Activated T-cell treated with anti-CD3 and anti-CD28 coated beads, Interleukin-2, amount 50 U/mL, for 4 hours (primary cell): ENCODE measurements around the gene TMEM229A. TPM values are rescaled to one million over a fixed set of nuclear protein-coding genes. Genes with fewer than 3 reads are reported as not detected.
"Not testable (repeated sequence)": the region's sequence is repeated elsewhere in the genome, so short reads cannot be mapped to it uniquely, and the experiment has no call there.

Experiments
- ATAC-seq, 2 donors: fragments of 200-7000 bp; cut with Tn5 transposase; one replicate each; pipeline ENCODE4 v1.10.0; 2021
- DNase-seq: peaks from one replicate; pipeline ENCODE4 v3.0.0-alpha.2; 2020
- H3K27me3 Mint-ChIP-seq: one replicate; pipeline ENCODE4 v1.8.0; 2021; ENCODE audit warnings: low read depth, mixed read lengths
- H3K36me3 Mint-ChIP-seq: one replicate; pipeline ENCODE4 v1.8.0; 2022; ENCODE audit warnings: mixed read lengths; ENCODE audit not compliant: insufficient read depth
- H3K4me1 Mint-ChIP-seq: one replicate; pipeline ENCODE4 v1.8.0; 2021; ENCODE audit warnings: low read depth, mixed read lengths
- H3K4me3 Mint-ChIP-seq: one replicate; pipeline ENCODE4 v1.8.0; 2021; ENCODE audit warnings: mild to moderate bottlenecking, moderate library complexity, mixed read lengths
- H3K9me3 Mint-ChIP-seq: one replicate; pipeline ENCODE4 v1.8.0; 2021; ENCODE audit warnings: mixed read lengths
- total RNA-seq, 3 donors: library from RNA; stranded (reverse); gene quantifications; one replicate each; pipeline ENCODE4 v1.2.1, GENCODE V29; 2021

TMEM229A gene
- total RNA-seq, 3 donors from 2014 or later = not detected

GRCh38 chr7:124022551-124022950, 10.3 kb downstream of the TMEM229A start:
- no peak overlapping the region for H3K4me3 Mint-ChIP-seq
- H3K9me3 Mint-ChIP-seq = peaks cover 4% of the 10 kb centered on the region
- DNase-seq (no peak), ATAC-seq (no peak)
- no peaks in the 10 kb centered on the region for H3K4me1 Mint-ChIP-seq
- H3K27me3 Mint-ChIP-seq = no peaks in the 10 kb centered on the region
- no peaks in the 10 kb centered on the region for H3K36me3 Mint-ChIP-seq

GRCh38 chr7:124020060-124020459, 12.8 kb downstream of the TMEM229A start:
- Mint-ChIP-seq H3K27me3 (no peaks in the 10 kb centered on the region), H3K4me1 (no peaks in the 10 kb centered on the region), H3K4me3 (no peak overlapping the region), H3K36me3 (no peaks in the 10 kb centered on the region), H3K9me3 (peaks cover 4% of the 10 kb centered on the region)
- ATAC-seq (no peak), DNase-seq (no peak)

GRCh38 chr7:124013306-124013705, 19.6 kb downstream of the TMEM229A start:
- H3K9me3 Mint-ChIP-seq = no peaks in the 10 kb centered on the region
- H3K36me3 Mint-ChIP-seq = no peaks in the 10 kb centered on the region
- no peak for ATAC-seq
- no peaks in the 10 kb centered on the region for H3K4me1 Mint-ChIP-seq
- H3K4me3 Mint-ChIP-seq = no peak overlapping the region
- DNase-seq = no peak
- H3K27me3 Mint-ChIP-seq = no peaks in the 10 kb centered on the region

- H3K36me3 Mint-ChIP-seq = no peaks in the 10 kb centered on the region
- no peaks in the 10 kb centered on the region for H3K27me3 Mint-ChIP-seq
- no peak for DNase-seq
- no peak overlapping the region for H3K4me3 Mint-ChIP-seq
- H3K4me1 Mint-ChIP-seq = no peaks in the 10 kb centered on the region
- H3K9me3 Mint-ChIP-seq = no peaks in the 10 kb centered on the region
- no peak for ATAC-seq
Observed at GRCh38 chr7:124012864-124013263, 20.0 kb downstream of the TMEM229A start.

GRCh38 chr7:124009321-124009720, 23.5 kb downstream of the TMEM229A start:
- H3K4me1 Mint-ChIP-seq = no peaks in the 10 kb centered on the region
- no peaks in the 10 kb centered on the region for H3K36me3 Mint-ChIP-seq
- H3K4me3 Mint-ChIP-seq = no peak overlapping the region
- ATAC-seq (no peak), DNase-seq (no peak)
- peaks cover 2% of the 10 kb centered on the region for H3K27me3 Mint-ChIP-seq
- H3K9me3 Mint-ChIP-seq = no peaks in the 10 kb centered on the region

- H3K4me3 Mint-ChIP-seq, ATAC-seq, H3K9me3 Mint-ChIP-seq, H3K4me1 Mint-ChIP-seq, H3K27me3 Mint-ChIP-seq, DNase-seq, H3K36me3 Mint-ChIP-seq: not testable (repeated sequence)
Observed at GRCh38 chr7:124008296-124008695, 24.6 kb downstream of the TMEM229A start.

- ATAC-seq (no peak), DNase-seq (no peak)
- Mint-ChIP-seq H3K4me1 (no peaks in the 10 kb centered on the region), H3K27me3 (no peaks in the 10 kb centered on the region), H3K36me3 (no peaks in the 10 kb centered on the region), H3K4me3 (no peak overlapping the region), H3K9me3 (peaks cover 11% of the 10 kb centered on the region)
Observed at GRCh38 chr7:123999703-124000102, 33.2 kb downstream of the TMEM229A start.

- DNase-seq (no peak), ATAC-seq (no peak)
- Mint-ChIP-seq H3K9me3 (peaks cover 11% of the 10 kb centered on the region), H3K4me3 (no peak overlapping the region), H3K36me3 (no peaks in the 10 kb centered on the region), H3K27me3 (no peaks in the 10 kb centered on the region), H3K4me1 (no peaks in the 10 kb centered on the region)
Observed at GRCh38 chr7:123998921-123999320, 33.9 kb downstream of the TMEM229A start.

- ATAC-seq (no peak), DNase-seq (no peak)
- Mint-ChIP-seq H3K4me3 (no peak overlapping the region), H3K36me3 (no peaks in the 10 kb centered on the region), H3K4me1 (no peaks in the 10 kb centered on the region), H3K9me3 (peaks cover 8% of the 10 kb centered on the region), H3K27me3 (no peaks in the 10 kb centered on the region)
Observed at GRCh38 chr7:123996327-123996625, 36.6 kb downstream of the TMEM229A start.

GRCh38 chr7:123995617-123996326, 37.1 kb downstream of the TMEM229A start:
- no peak for ATAC-seq

GRCh38 chr7:123994449-123994848, 38.4 kb downstream of the TMEM229A start:
- no peaks in the 10 kb centered on the region for H3K27me3 Mint-ChIP-seq
- no peaks in the 10 kb centered on the region for H3K4me1 Mint-ChIP-seq
- peaks cover 4% of the 10 kb centered on the region for H3K9me3 Mint-ChIP-seq

More at GRCh38 chr7:123995617-123996326, 37.1 kb downstream of the TMEM229A start:
- Mint-ChIP-seq H3K36me3 (no peaks in the 10 kb centered on the region), H3K4me3 (no peak overlapping the region), H3K4me1 (no peaks in the 10 kb centered on the region), H3K27me3 (no peaks in the 10 kb centered on the region), H3K9me3 (peaks cover 8% of the 10 kb centered on the region)
- DNase-seq = no peak

GRCh38 chr7:123993996-123994395, 38.9 kb downstream of the TMEM229A start:
- Mint-ChIP-seq H3K9me3 (peaks cover 6% of the 10 kb centered on the region), H3K4me3 (no peak overlapping the region), H3K4me1 (no peaks in the 10 kb centered on the region), H3K36me3 (no peaks in the 10 kb centered on the region), H3K27me3 (no peaks in the 10 kb centered on the region)
- DNase-seq (no peak), ATAC-seq (no peak)

More at GRCh38 chr7:123994449-123994848, 38.4 kb downstream of the TMEM229A start:
- no peak for DNase-seq
- ATAC-seq = no peak
- Mint-ChIP-seq H3K36me3 (no peaks in the 10 kb centered on the region), H3K4me3 (no peak overlapping the region)

GRCh38 chr7:123992913-123993518, 39.9 kb downstream of the TMEM229A start:
- DNase-seq = no peak
- no peak overlapping the region for H3K4me3 Mint-ChIP-seq
- peaks cover 6% of the 10 kb centered on the region for H3K9me3 Mint-ChIP-seq
- ATAC-seq = no peak
- H3K4me1 Mint-ChIP-seq = no peaks in the 10 kb centered on the region
- no peaks in the 10 kb centered on the region for H3K36me3 Mint-ChIP-seq
- no peaks in the 10 kb centered on the region for H3K27me3 Mint-ChIP-seq

GRCh38 chr7:123987445-123987844, 45.4 kb downstream of the TMEM229A start:
- no peak for ATAC-seq

More at GRCh38 chr7:123987445-123987844, 45.4 kb downstream of the TMEM229A start:
- DNase-seq = no peak
- H3K4me3 Mint-ChIP-seq = no peak overlapping the region
- H3K27me3 Mint-ChIP-seq = no peaks in the 10 kb centered on the region
- H3K9me3 Mint-ChIP-seq = peaks cover 3% of the 10 kb centered on the region
- H3K4me1 Mint-ChIP-seq = no peaks in the 10 kb centered on the region
- no peaks in the 10 kb centered on the region for H3K36me3 Mint-ChIP-seq
